Heart right ventricle (tissue), 16 donors: ENCODE results near the gene MZB1. TPM values are rescaled to one million over a fixed set of nuclear protein-coding genes. Genes with fewer than 3 reads are reported as not detected.
"Not testable (repeated sequence)": the region's sequence is repeated elsewhere in the genome, so short reads cannot be mapped to it uniquely, and the experiment has no call there.

Source experiments
- ATAC-seq, 8 donors: fragments of 200-7000 bp; cut with Tn5 transposase; one replicate each; pipeline ENCODE4 v1.9.1; 2020; ENCODE audit warnings: mild to moderate bottlenecking in 8 of 8, moderate library complexity in 8 of 8, moderate number of reproducible peaks in 1 of 8
- DNase-seq, 2 donors: peaks; one replicate each; pipeline ENCODE4 v3.0.0-alpha.2; 2020
- H3K27ac ChIP-seq, 10 donors: fragments of 200-600 bp; sonication (generic) in 2 of 10; one replicate each; pipeline versions ENCODE4 v1.5.0 to v1.8.0; 2020 to 2022; ENCODE audit warnings: mild to moderate bottlenecking in 3 of 10
- H3K27me3 ChIP-seq, 7 donors: fragments of 200-600 bp; one replicate each; pipeline ENCODE4 v1.8.0; 2021 to 2022; ENCODE audit warnings: mild to moderate bottlenecking in 2 of 7
- H3K36me3 ChIP-seq, 9 donors: fragments of 200-600 bp; sonication (generic) in 1 of 9; one replicate each; pipeline versions ENCODE4 v1.5.0 to v1.8.0; 2020 to 2022; ENCODE audit warnings: mild to moderate bottlenecking in 2 of 9
- H3K4me1 ChIP-seq, 9 donors: fragments of 200-600 bp; sonication (generic) in 1 of 9; one replicate each; pipeline versions ENCODE4 v1.5.0 to v1.8.0; 2020 to 2022; ENCODE audit warnings: mild to moderate bottlenecking in 4 of 9
- H3K4me3 ChIP-seq, 10 donors: fragments of 200-600 bp; sonication (generic) in 2 of 10; one replicate each; pipeline versions ENCODE4 v1.5.0 to v1.8.0; 2020 to 2022; ENCODE audit warnings: mild to moderate bottlenecking in 7 of 10, moderate library complexity in 2 of 10
- H3K9me3 ChIP-seq, 11 donors: fragments of 200-600 bp in 10 of 11; sonication (generic) in 2 of 11; one replicate each; pipeline versions ENCODE4 v1.5.0 to v1.8.0; 2013 to 2022; ENCODE audit warnings: mild to moderate bottlenecking in 2 of 11, control low read depth in 1 of 11, moderate library complexity in 1 of 11
- WGBS, 2 donors: extraction: QIAGEN DNeasy Blood & Tissue Kit; methylation state at CpG; one replicate each; pipeline ENCODE4 v1.1.7; 2013; ENCODE audit warnings: inconsistent platforms in 1 of 2; 5-methylcytosine and 5-hydroxymethylcytosine counted together
- intact Hi-C, 10 donors: fragments of 100-400 bp; cut with DNase I; formaldehyde crosslinking; loops; one replicate each; pipeline versions ENCODE4 v1.11.1 to v1.14.2; 2022
- polyA plus RNA-seq, 2 donors: library from polyadenylated mRNA; stranded (reverse); fragments of 200-250 nt; gene quantifications; one replicate each; pipeline ENCODE4 v1.2.3, GENCODE V29; 2013
- total RNA-seq, 10 donors: library from RNA; stranded (reverse); fragmentation: NEBNext Ultra II Directional in 3 of 10; extraction: Animal tissue kit (Norgen Biotek cat#: 25700) in 3 of 10; gene quantifications; one replicate each; pipeline versions ENCODE4 v1.2.1 to v1.2.4, GENCODE V29; 2021 to 2023
- TF ChIP-seq, protein P1 (sequence below), 9 donors: fragments of 200-600 bp; sonication (generic) in 2 of 9; IDR thresholded peaks; one replicate each; pipeline versions ENCODE4 v1.5.0 to v1.8.0; 2021 to 2022; ENCODE audit warnings: antibody characterized with exemption in 9 of 9, mild to moderate bottlenecking in 5 of 9, moderate library complexity in 1 of 9
- donor health status: Arrhythmogenic right ventricular cardiomyopathy.
- donor health status: ischemic (EF 13 %, LVEDD 7.1; RV severe dilation, severe dysfunction).
- donor health status: healthy with polysubstance abuse.
- donor health status: DM: no; HTN: yes; CAD: no.
- donor health status: DM: no; HTN: no; CAD: no.
- donor health status: ischemic (EF 25% LVEDD 6.9; RV normal size, moderate dysfunction).
- donor health status: ischemic (EF 25% LVEDD 5.7; RV mildly dilated, moderate dysfunction).
- donor health status: healthy.
- donor health status: DM: yes; HTN: yes; CAD: no.
- donor health status: Ischemic cardiomyopathy.
- donor health status: ischemic (EF 35%, LVEDD 5.7; RV mildly dilated, moderate dysfunction).
- donor health status: nonischemic (EF 11% LVEDD 7.7; RV severe dilation, severe dysfunction).
- donor health status: DM: yes; HTN: yes; CAD: no.
- donor health status: PGD.
- donor health status: ischemic (EF 29% LVEDD 5.4; RV normal size, mild dysfunction).
- donor health status: nonischemic (EF 23%, LVEDD 6.1; RV moderate dilation, normal function).

MZB1 gene
- total and polyA plus RNA-seq, 12 donors: 0.28 to 6.6 (median 0.66) TPM

DNA sequence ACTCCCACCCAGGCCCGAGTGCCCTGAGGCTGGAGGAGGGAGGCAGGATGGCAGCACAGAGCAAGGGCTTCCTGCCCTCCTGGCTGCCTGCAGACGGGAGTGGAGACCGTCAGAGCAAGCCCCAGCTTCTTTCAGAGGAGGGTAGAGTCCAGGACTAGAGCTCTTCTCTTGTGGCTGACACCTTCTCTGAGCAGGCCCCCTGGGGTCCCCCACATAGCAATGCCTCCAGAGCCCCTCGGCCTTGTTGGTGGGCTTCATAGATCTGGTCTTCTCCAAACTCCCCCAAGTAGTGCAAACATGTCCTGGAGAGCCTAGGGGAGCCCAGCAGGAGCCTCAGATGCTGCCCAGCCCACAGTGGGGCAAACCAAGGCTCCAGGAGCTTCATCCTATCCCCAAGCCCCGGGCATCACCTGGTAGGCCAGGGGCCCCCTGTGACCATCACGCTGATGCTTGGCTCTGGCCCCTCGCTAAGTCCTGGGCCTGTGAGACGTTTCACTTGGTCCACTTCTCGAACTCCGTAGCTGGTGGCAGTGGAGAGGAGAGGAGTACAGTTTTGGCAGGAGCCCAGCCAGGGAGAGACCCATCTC lies 2.0 kb downstream of the MZB1 start:
- Histone ChIP-seq H3K36me3 (peaks cover 0 to 14% (median 0%) of the 10 kb centered on the region in 9 donors), H3K27me3 (peaks cover 0 to 10% (median 0%) of the 10 kb centered on the region in 7 donors), H3K27ac (peak overlapping the region in 6 of 10 donors; percentile 10 to 89 (median 32)), H3K9me3 (no peaks in the 10 kb centered on the region), H3K4me3 (no peak overlapping the region), H3K4me1 (peaks cover 3 to 70% (median 58%) of the 10 kb centered on the region in 9 donors)
- DNase-seq: no peak
- intact Hi-C loops: no loop called here
- TF ChIP-seq, protein P1, sequence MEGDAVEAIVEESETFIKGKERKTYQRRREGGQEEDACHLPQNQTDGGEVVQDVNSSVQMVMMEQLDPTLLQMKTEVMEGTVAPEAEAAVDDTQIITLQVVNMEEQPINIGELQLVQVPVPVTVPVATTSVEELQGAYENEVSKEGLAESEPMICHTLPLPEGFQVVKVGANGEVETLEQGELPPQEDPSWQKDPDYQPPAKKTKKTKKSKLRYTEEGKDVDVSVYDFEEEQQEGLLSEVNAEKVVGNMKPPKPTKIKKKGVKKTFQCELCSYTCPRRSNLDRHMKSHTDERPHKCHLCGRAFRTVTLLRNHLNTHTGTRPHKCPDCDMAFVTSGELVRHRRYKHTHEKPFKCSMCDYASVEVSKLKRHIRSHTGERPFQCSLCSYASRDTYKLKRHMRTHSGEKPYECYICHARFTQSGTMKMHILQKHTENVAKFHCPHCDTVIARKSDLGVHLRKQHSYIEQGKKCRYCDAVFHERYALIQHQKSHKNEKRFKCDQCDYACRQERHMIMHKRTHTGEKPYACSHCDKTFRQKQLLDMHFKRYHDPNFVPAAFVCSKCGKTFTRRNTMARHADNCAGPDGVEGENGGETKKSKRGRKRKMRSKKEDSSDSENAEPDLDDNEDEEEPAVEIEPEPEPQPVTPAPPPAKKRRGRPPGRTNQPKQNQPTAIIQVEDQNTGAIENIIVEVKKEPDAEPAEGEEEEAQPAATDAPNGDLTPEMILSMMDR (IDR thresholded peaks at IDR 0.05): no peak
- ATAC-seq: peak in 1 of 8 donors; percentile 1
- WGBS, 2 donors: 61% methylated on average over 10 of the region's 10 CpGs

DNA sequence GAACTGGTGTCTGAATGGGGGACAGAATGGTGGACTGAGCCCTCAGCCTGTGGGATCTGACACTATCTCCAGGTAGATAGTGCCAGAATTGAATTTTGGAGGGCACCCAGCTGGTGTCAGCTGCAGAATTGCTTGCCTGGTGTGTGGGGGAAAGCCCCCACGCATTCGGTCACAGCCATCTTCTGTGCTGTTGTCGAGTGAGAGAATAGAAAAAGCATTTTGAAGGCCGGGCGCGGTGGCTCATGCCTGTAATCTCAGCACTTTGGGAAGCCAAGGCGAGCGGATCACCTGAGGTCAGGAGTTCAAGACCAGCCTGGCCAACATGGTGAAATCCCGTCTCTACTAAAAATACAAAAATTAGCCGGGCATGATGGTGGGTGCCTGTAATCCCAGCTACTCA lies 2.8 kb downstream of the MZB1 start:
- ATAC-seq, H3K4me3 ChIP-seq, H3K27ac ChIP-seq, DNase-seq, H3K9me3 ChIP-seq, H3K27me3 ChIP-seq, intact Hi-C loops, H3K36me3 ChIP-seq: not testable (repeated sequence)
- peaks cover 3 to 64% (median 51%) of the 10 kb centered on the region in 9 donors for H3K4me1 ChIP-seq
- 92 to 98% methylated on average over 9 to 10 of the region's 10 CpGs for WGBS, 2 donors

DNA sequence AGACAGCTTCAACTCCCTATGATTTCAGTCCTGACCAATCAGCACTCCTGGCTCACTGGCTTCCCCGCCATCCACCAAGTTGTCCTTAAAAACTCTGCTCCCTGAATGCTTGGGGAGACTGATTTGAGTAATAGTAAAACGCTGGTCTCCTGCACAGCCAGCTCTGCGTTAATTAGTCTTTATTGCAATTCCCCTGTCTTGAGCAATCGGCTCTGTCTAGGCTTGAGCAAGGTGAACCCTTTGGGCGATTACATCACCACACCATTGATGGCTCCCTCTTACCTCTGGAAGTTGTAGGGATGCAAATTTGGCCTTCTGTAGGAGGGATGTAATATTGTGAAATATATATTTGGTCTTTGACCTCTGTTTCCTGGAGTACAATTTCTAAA lies 3.7 kb downstream of the MZB1 start:
- intact Hi-C loops: no loop called here
- no peaks in the 10 kb centered on the region for H3K27me3 ChIP-seq
- TF ChIP-seq, protein P1 (IDR thresholded peaks at IDR 0.05): no peak
- H3K36me3 ChIP-seq: peaks cover 0 to 9% (median 0%) of the 10 kb centered on the region in 9 donors
- peaks cover 0 to 55% (median 42%) of the 10 kb centered on the region in 9 donors for H3K4me1 ChIP-seq
- H3K4me3 ChIP-seq: no peak overlapping the region
- ATAC-seq: no peak
- WGBS, 2 donors: 85 to 92% methylated on average over 5 of the region's 5 CpGs
- peak overlapping the region in 1 of 10 donors; percentile 72 for H3K27ac ChIP-seq
- DNase-seq: no peak
- H3K9me3 ChIP-seq: no peaks in the 10 kb centered on the region

GRCh38 chr5:139385061-139386049 lies 4.4 kb downstream of the MZB1 start:
- WGBS, 2 donors: 39 to 48% methylated on average over 8 of the region's 8 CpGs
- no peak for DNase-seq
- TF ChIP-seq, protein P1 (IDR thresholded peaks at IDR 0.05): peak in 8 of 9 donors; percentile 18 to 60 (median 38)
- H3K4me3 ChIP-seq: peak overlapping the region in 9 of 10 donors; percentile 25 to 55 (median 42)
- no peaks in the 10 kb centered on the region for H3K9me3 ChIP-seq
- ATAC-seq: peak in 5 of 8 donors; percentile 35 to 60 (median 48)
- no peaks in the 10 kb centered on the region for H3K27me3 ChIP-seq
- H3K27ac ChIP-seq: peak overlapping the region; percentile 46 to 86 (median 74)
- H3K4me1 ChIP-seq: peaks cover 0 to 48% (median 35%) of the 10 kb centered on the region in 9 donors
- H3K36me3 ChIP-seq: peaks cover 0 to 9% (median 0%) of the 10 kb centered on the region in 9 donors
- intact Hi-C loops: no loop called here
